ENCODE data around the gene MTCL1.

Gene MTCL1

GRCh38 chr18:8793445-8794155, 88.2 kb downstream of the MTCL1 start:
- TF ChIP-seq YY1 (IDR thresholded peaks at IDR 0.05; ENCODE audit: low read depth) (no peak), MAX (IDR thresholded peaks at IDR 0.05) (no peak), TEAD4 (IDR thresholded peaks at IDR 0.05) (no peak), ZBTB7A (IDR thresholded peaks at IDR 0.05; ENCODE audit: low read depth) (no peak), RAD21 (IDR thresholded peaks at IDR 0.05; ENCODE audit: low read depth) (no peak), TCF12 (IDR thresholded peaks at IDR 0.05; ENCODE audit: low read depth) (no peak), EGR1 (IDR thresholded peaks at IDR 0.05) (no peak), NFIC (IDR thresholded peaks at IDR 0.05) (no peak), USF1 (IDR thresholded peaks at IDR 0.05) (no peak), FOXM1 (IDR thresholded peaks at IDR 0.05; ENCODE audit: borderline replicate concordance, low read depth) (no peak), TAF1 (IDR thresholded peaks at IDR 0.05; ENCODE audit: low read depth) (no peak), EP300 (IDR thresholded peaks at IDR 0.05; ENCODE audit: borderline replicate concordance) (no peak), CEBPB (IDR thresholded peaks at IDR 0.05) (no peak), REST (IDR thresholded peaks at IDR 0.05; ENCODE audit: low read depth) (no peak), CREB1 (IDR thresholded peaks at IDR 0.05; ENCODE audit: low read depth) (no peak)

GRCh38 chr18:8794156-8794933, 89.0 kb downstream of the MTCL1 start:
- no peak for TF ChIP-seq TCF12 (IDR thresholded peaks at IDR 0.05; ENCODE audit: low read depth)
- TF ChIP-seq TEAD4 (IDR thresholded peaks at IDR 0.05): no peak
- no peak for TF ChIP-seq TAF1 (IDR thresholded peaks at IDR 0.05; ENCODE audit: low read depth)
- TF ChIP-seq EGR1 (IDR thresholded peaks at IDR 0.05): no peak
- no peak for TF ChIP-seq REST (IDR thresholded peaks at IDR 0.05; ENCODE audit: low read depth)
- no peak for TF ChIP-seq CREB1 (IDR thresholded peaks at IDR 0.05; ENCODE audit: low read depth)
- no peak for TF ChIP-seq MAX (IDR thresholded peaks at IDR 0.05)
- no peak for TF ChIP-seq RAD21 (IDR thresholded peaks at IDR 0.05; ENCODE audit: low read depth)
- TF ChIP-seq NFIC (IDR thresholded peaks at IDR 0.05): no peak
- TF ChIP-seq USF1 (IDR thresholded peaks at IDR 0.05): no peak
- no peak for TF ChIP-seq YY1 (IDR thresholded peaks at IDR 0.05; ENCODE audit: low read depth)
- no peak for TF ChIP-seq CEBPB (IDR thresholded peaks at IDR 0.05)
- TF ChIP-seq ZBTB7A (IDR thresholded peaks at IDR 0.05; ENCODE audit: low read depth): no peak
- no peak for TF ChIP-seq FOXM1 (IDR thresholded peaks at IDR 0.05; ENCODE audit: borderline replicate concordance, low read depth)
- TF ChIP-seq EP300 (IDR thresholded peaks at IDR 0.05; ENCODE audit: borderline replicate concordance): no peak

GRCh38 chr18:8794934-8795280, 89.6 kb downstream of the MTCL1 start:
- no peak for TF ChIP-seq ZBTB7A (IDR thresholded peaks at IDR 0.05; ENCODE audit: low read depth)
- no peak for TF ChIP-seq YY1 (IDR thresholded peaks at IDR 0.05; ENCODE audit: low read depth)
- TF ChIP-seq TEAD4 (IDR thresholded peaks at IDR 0.05): no peak
- no peak for TF ChIP-seq EP300 (IDR thresholded peaks at IDR 0.05; ENCODE audit: borderline replicate concordance)
- TF ChIP-seq CEBPB (IDR thresholded peaks at IDR 0.05): no peak
- TF ChIP-seq NFIC (IDR thresholded peaks at IDR 0.05): no peak
- no peak for TF ChIP-seq EGR1 (IDR thresholded peaks at IDR 0.05)
- TF ChIP-seq TCF12 (IDR thresholded peaks at IDR 0.05; ENCODE audit: low read depth): no peak
- no peak for TF ChIP-seq USF1 (IDR thresholded peaks at IDR 0.05)

- TF ChIP-seq CEBPB (IDR thresholded peaks at IDR 0.05) (no peak), TAF1 (IDR thresholded peaks at IDR 0.05; ENCODE audit: low read depth) (no peak), EGR1 (IDR thresholded peaks at IDR 0.05) (no peak), TEAD4 (IDR thresholded peaks at IDR 0.05) (no peak), REST (IDR thresholded peaks at IDR 0.05; ENCODE audit: low read depth) (no peak), EP300 (IDR thresholded peaks at IDR 0.05; ENCODE audit: borderline replicate concordance) (no peak), ZBTB7A (IDR thresholded peaks at IDR 0.05; ENCODE audit: low read depth) (no peak), NFIC (IDR thresholded peaks at IDR 0.05) (no peak)
These were observed 90.4 kb downstream of the MTCL1 start for GRCh38 chr18:8795586-8796325.

Measured in Ishikawa (cell line).